WTC11 (cell line): ENCODE results near the gene EBI3. TPM values are rescaled to one million over a fixed set of nuclear protein-coding genes. Genes with fewer than 3 reads are reported as not detected.

Experiments used
- ATAC-seq: fragments of 200-7000 bp; cut with Tn5 transposase; 2 replicates; pipeline ENCODE4 v1.10.0; 2021; ENCODE audit warnings: mild to moderate bottlenecking, moderate library complexity
- CTCF ChIA-PET: fragments of 300-600 bp; sonication (Branson Sonifier 250); formaldehyde crosslinking; loops from one replicate; lab custom pipeline; 2021; ENCODE audit warnings: antibody characterized with exemption; lab: Charles Lee
- POLR2A ChIA-PET: fragments of 350-600 bp; sonication (Branson Sonifier 250); formaldehyde crosslinking; loops from one replicate; lab custom pipeline; 2021; ENCODE audit warnings: antibody characterized with exemption; lab: Charles Lee
- DNase-seq: peaks from one replicate; pipeline ENCODE4 v3.0.0; 2021; ENCODE audit warnings: low spot score
- H3K27ac Mint-ChIP-seq: 2 replicates; pipeline ENCODE4 v1.8.0; 2021; ENCODE audit warnings: mixed read lengths
- H3K27me3 Mint-ChIP-seq: 2 replicates; pipeline ENCODE4 v1.8.0; 2021; ENCODE audit warnings: low read depth, mild to moderate bottlenecking, moderate library complexity, mixed read lengths
- H3K36me3 Mint-ChIP-seq: 2 replicates; pipeline ENCODE4 v1.8.0; 2021; ENCODE audit warnings: mixed read lengths
- H3K4me1 Mint-ChIP-seq: 2 replicates; pipeline ENCODE4 v1.8.0; 2022; ENCODE audit warnings: mixed read lengths
- H3K4me3 Mint-ChIP-seq: 2 replicates; pipeline ENCODE4 v1.8.0; 2021; ENCODE audit warnings: mild to moderate bottlenecking, moderate library complexity, mixed read lengths
- H3K9me3 Mint-ChIP-seq: 2 replicates; pipeline ENCODE4 v1.8.0; 2021; ENCODE audit warnings: mixed read lengths
- ATF1 ChIP-seq: sonication (generic); formaldehyde crosslinking; IDR thresholded peaks from 2 replicates; pipeline ENCODE4 v1.8.1; 2023; ENCODE audit warnings: mild to moderate bottlenecking, moderate library complexity, missing genetic modification reagents
- ATF3 ChIP-seq: sonication (generic); formaldehyde crosslinking; conservative IDR thresholded peaks from 2 replicates; pipeline ENCODE4 v1.8.1; 2022; ENCODE audit warnings: mild to moderate bottlenecking, missing genetic modification reagents
- CDX4 ChIP-seq: fragments of 250-450 bp; sonication (Bioruptor Pico); IDR thresholded peaks from 2 replicates; pipeline ENCODE4 v1.9.0; 2021; ENCODE audit warnings: moderate library complexity, mild to moderate bottlenecking, inconsistent platforms, borderline replicate concordance
- ELF4 ChIP-seq: sonication (generic); formaldehyde crosslinking; IDR thresholded peaks from 2 replicates; pipeline ENCODE4 v1.8.1; 2022; ENCODE audit warnings: low read depth, mild to moderate bottlenecking, moderate library complexity, missing genetic modification reagents
- HMGA2 ChIP-seq: fragments of 250-450 bp; sonication (Bioruptor Pico); IDR thresholded peaks from 2 replicates; pipeline ENCODE4 v1.4.0; 2021; ENCODE audit warnings: mild to moderate bottlenecking, moderate library complexity
- HMGXB4 ChIP-seq: sonication (generic); formaldehyde crosslinking; IDR thresholded peaks from 2 replicates; pipeline ENCODE4 v1.8.1; 2023; ENCODE audit warnings: mild to moderate bottlenecking, moderate library complexity, missing genetic modification reagents
- JUN ChIP-seq: sonication (generic); formaldehyde crosslinking; IDR thresholded peaks from 2 replicates; pipeline ENCODE4 v1.8.0; 2023; ENCODE audit warnings: mild to moderate bottlenecking, missing genetic modification reagents
- MYBL2 ChIP-seq: sonication (generic); formaldehyde crosslinking; IDR thresholded peaks from 2 replicates; pipeline ENCODE4 v1.8.1; 2023; ENCODE audit warnings: mild to moderate bottlenecking, moderate library complexity, missing genetic modification reagents
- OVOL2 ChIP-seq: fragments of 250-450 bp; sonication (Bioruptor Pico); IDR thresholded peaks from 2 replicates; pipeline ENCODE4 v1.9.0; 2021; ENCODE audit warnings: mild to moderate bottlenecking, borderline replicate concordance
- TEAD4 ChIP-seq: sonication (generic); formaldehyde crosslinking; IDR thresholded peaks from 2 replicates; pipeline ENCODE4 v1.8.0; 2022; ENCODE audit warnings: mild to moderate bottlenecking, missing genetic modification reagents
- TP53 ChIP-seq: sonication (generic); formaldehyde crosslinking; IDR thresholded peaks from 2 replicates; pipeline ENCODE4 v1.8.1; 2023; ENCODE audit warnings: mild to moderate bottlenecking, missing genetic modification reagents
- USF1 ChIP-seq: sonication (generic); formaldehyde crosslinking; IDR thresholded peaks from 2 replicates; pipeline ENCODE4 v1.8.0; 2022; ENCODE audit warnings: mild to moderate bottlenecking, missing genetic modification reagents
- ZNF138 ChIP-seq: sonication (generic); formaldehyde crosslinking; conservative IDR thresholded peaks from 2 replicates; pipeline ENCODE4 v1.8.1; 2022; ENCODE audit warnings: mild to moderate bottlenecking, moderate library complexity, missing genetic modification reagents
- ZNF219 ChIP-seq: sonication (generic); formaldehyde crosslinking; IDR thresholded peaks from 2 replicates; pipeline ENCODE4 v1.8.0; 2023; ENCODE audit warnings: missing genetic modification reagents, mild to moderate bottlenecking, borderline replicate concordance
- ZNF232 ChIP-seq: sonication (generic); formaldehyde crosslinking; IDR thresholded peaks from 2 replicates; pipeline ENCODE4 v1.8.0; 2022; ENCODE audit warnings: mild to moderate bottlenecking, missing genetic modification reagents
- ZNF423 ChIP-seq: fragments of 250-450 bp; sonication (Bioruptor Pico); IDR thresholded peaks from 2 replicates; pipeline ENCODE4 v2.1.2; 2022; ENCODE audit warnings: mild to moderate bottlenecking, moderate library complexity
- total RNA-seq: library from RNA; stranded (reverse); gene quantifications from 3 replicates; pipeline ENCODE4 v1.2.3, GENCODE V29; 2021
- TF ChIP-seq, protein P1 (sequence below): sonication (generic); formaldehyde crosslinking; IDR thresholded peaks from 2 replicates; pipeline ENCODE4 v1.8.1; 2023; ENCODE audit warnings: mild to moderate bottlenecking, missing genetic modification reagents
- TF ChIP-seq, protein P2 (sequence below): fragments of 250-450 bp; sonication (Bioruptor Pico); conservative IDR thresholded peaks from 2 replicates; pipeline ENCODE4 v1.9.0; 2021; ENCODE audit warnings: mild to moderate bottlenecking
- TF ChIP-seq, protein P3 (sequence below): sonication (generic); formaldehyde crosslinking; IDR thresholded peaks from 2 replicates; pipeline ENCODE4 v1.8.1; 2022; ENCODE audit warnings: mild to moderate bottlenecking, missing genetic modification reagents, moderate library complexity, borderline replicate concordance

The EBI3 gene
- total RNA-seq, 1 experiment from 2014 or later: 0.81 TPM

DNA sequence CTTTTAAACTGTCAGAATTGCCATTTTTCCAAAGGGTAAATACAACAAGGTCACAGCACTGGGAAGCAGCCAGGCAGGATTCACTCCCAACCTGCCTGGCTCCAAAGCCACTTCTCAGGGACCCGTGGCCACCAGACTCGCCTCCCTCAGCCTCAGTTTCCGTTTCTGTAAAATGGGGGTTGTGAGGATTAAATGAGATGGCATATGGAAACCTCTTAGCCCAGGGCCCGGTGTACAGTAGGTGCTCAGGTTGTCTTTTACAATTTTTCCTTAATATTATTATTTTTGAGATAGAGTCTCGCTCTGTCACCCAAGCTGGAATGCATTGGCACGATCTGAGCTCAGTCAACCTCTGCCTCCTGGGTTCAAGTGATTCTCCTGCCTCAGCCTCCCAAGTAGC lies 27.7 kb downstream of the EBI3 start:
- POLR2A ChIA-PET: no interaction called here
- CTCF ChIA-PET: interaction anchor here (0.6 to 5.9 kb wide), 5 partner anchors 10 to 95 kb away, joined by 3 to 46 read pairs (median 4); partner anchors contain the start of genes STAP2 and YJU2
- TF ChIP-seq USF1 (no peak), JUN (CRISPR knock-in tag) (no peak)
- no peaks in the 10 kb centered on the region for H3K27me3 Mint-ChIP-seq
- no peak for ATAC-seq
- H3K27ac Mint-ChIP-seq: no peak overlapping the region
- H3K36me3 Mint-ChIP-seq: peaks cover 57% of the 10 kb centered on the region
- no peak overlapping the region for H3K4me3 Mint-ChIP-seq
- DNase-seq: no peak
- H3K4me1 Mint-ChIP-seq: no peaks in the 10 kb centered on the region
- peaks cover 13% of the 10 kb centered on the region for H3K9me3 Mint-ChIP-seq

GRCh38 chr19:4258181-4258580 lies 28.9 kb downstream of the EBI3 start:
- peaks cover 13% of the 10 kb centered on the region for H3K9me3 Mint-ChIP-seq
- no peak for DNase-seq
- H3K4me3 Mint-ChIP-seq: no peak overlapping the region
- POLR2A ChIA-PET: no interaction called here
- H3K4me1 Mint-ChIP-seq: no peaks in the 10 kb centered on the region
- H3K36me3 Mint-ChIP-seq: peaks cover 48% of the 10 kb centered on the region
- no peak for ATAC-seq
- TF ChIP-seq ATF3 (no peak), ZNF138 (CRISPR knock-in tag) (no peak), TP53 (CRISPR knock-in tag) (no peak), HMGXB4 (CRISPR knock-in tag) (no peak)
- TF ChIP-seq, protein P1, sequence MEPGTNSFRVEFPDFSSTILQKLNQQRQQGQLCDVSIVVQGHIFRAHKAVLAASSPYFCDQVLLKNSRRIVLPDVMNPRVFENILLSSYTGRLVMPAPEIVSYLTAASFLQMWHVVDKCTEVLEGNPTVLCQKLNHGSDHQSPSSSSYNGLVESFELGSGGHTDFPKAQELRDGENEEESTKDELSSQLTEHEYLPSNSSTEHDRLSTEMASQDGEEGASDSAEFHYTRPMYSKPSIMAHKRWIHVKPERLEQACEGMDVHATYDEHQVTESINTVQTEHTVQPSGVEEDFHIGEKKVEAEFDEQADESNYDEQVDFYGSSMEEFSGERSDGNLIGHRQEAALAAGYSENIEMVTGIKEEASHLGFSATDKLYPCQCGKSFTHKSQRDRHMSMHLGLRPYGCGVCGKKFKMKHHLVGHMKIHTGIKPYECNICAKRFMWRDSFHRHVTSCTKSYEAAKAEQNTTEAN: no peak
- TF ChIP-seq, protein P2, sequence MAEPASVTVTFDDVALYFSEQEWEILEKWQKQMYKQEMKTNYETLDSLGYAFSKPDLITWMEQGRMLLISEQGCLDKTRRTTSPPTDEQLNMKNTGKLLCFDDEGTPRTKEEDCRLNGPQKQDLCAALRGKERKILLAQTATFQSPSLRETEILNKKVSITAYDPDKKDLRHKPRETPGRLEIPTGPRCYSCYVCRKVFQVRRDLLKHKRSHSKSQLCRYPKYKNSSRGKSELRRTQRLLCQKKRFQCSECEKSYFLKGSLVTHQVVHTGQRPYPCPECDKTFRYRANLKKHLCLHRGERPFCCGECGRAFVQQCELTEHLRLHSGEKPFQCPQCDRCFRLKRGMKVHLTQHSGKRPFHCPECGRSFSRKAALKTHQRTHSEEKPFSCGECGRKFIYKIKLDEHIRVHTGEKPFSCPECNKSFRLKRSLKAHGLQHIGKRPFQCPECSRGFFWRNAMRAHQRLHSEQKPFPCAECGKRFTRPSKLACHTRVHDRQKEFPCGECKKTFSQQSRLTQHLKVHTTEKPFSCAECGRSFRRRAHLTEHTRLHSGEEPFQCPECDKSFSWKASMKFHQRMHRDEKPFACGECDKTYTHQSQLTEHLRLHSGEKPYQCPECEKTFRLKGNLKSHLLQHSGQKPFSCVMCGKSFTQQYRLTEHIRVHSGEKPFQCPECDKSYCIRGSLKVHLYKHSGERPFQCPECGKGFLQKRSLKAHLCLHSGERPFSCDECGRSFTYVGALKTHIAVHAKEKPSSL (CRISPR knock-in tag): no peak
- H3K27ac Mint-ChIP-seq: no peak overlapping the region
- H3K27me3 Mint-ChIP-seq: no peaks in the 10 kb centered on the region
- CTCF ChIA-PET: interaction anchor here (1.1 to 5.9 kb wide), 2 partner anchors 9 to 118 kb away, joined by 3 to 46 read pairs; no protein-coding TSS in a partner anchor

DNA sequence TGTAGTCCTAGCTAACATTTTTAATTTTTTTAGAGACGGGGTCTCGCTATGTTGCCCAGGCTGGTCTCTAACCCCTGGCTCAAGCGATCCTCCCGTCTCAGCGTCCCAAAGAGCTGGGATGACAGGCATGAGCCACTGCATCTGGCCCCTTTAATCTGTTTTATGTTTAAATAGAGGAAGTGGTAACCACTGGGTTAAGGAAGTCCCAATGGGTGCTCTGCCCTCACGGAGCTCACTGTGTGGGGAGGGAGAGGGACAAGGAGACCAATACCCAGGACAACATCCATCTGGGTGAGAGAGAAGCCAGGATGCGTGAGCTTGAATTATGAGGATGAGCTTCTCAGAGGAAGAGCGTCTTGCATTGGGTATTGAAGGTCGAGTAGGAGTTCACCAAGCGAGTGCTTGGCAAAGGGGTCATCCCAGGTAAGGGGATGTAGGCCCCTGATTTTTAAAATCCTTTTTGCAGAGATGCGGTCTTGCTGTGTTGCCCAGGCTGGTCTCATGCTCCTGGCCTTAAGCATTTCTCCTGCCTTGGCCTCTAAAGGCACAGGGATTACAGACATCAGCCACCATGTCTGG lies 31.4 kb downstream of the EBI3 start:
- Mint-ChIP-seq H3K36me3 (peaks cover 29% of the 10 kb centered on the region), H3K27me3 (no peaks in the 10 kb centered on the region), H3K4me1 (no peaks in the 10 kb centered on the region), H3K4me3 (no peak overlapping the region), H3K9me3 (peaks cover 8% of the 10 kb centered on the region), H3K27ac (no peak overlapping the region)
- DNase-seq (no peak), ATAC-seq (no peak)
- ChIA-PET CTCF (interaction anchor here (0.5 kb wide), 1 partner anchor 9 kb away, joined by 4 read pairs; no protein-coding TSS in a partner anchor), POLR2A (no interaction called here)
- TF ChIP-seq, protein P3, sequence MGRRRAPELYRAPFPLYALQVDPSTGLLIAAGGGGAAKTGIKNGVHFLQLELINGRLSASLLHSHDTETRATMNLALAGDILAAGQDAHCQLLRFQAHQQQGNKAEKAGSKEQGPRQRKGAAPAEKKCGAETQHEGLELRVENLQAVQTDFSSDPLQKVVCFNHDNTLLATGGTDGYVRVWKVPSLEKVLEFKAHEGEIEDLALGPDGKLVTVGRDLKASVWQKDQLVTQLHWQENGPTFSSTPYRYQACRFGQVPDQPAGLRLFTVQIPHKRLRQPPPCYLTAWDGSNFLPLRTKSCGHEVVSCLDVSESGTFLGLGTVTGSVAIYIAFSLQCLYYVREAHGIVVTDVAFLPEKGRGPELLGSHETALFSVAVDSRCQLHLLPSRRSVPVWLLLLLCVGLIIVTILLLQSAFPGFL (CRISPR knock-in tag): no peak
- TF ChIP-seq ATF1 (CRISPR knock-in tag): no peak
- TF ChIP-seq CDX4 (CRISPR knock-in tag): no peak
- TF ChIP-seq, protein P2 (CRISPR knock-in tag): no peak
- no peak for TF ChIP-seq ZNF423 (CRISPR knock-in tag)
- TF ChIP-seq TEAD4 (CRISPR knock-in tag): no peak
- no peak for TF ChIP-seq HMGA2 (CRISPR knock-in tag)
- TF ChIP-seq ZNF232 (CRISPR knock-in tag): no peak
- TF ChIP-seq USF1: no peak
- no peak for TF ChIP-seq ELF4 (CRISPR knock-in tag)
- no peak for TF ChIP-seq OVOL2 (CRISPR knock-in tag)
- no peak for TF ChIP-seq ZNF219
- no peak for TF ChIP-seq MYBL2 (CRISPR knock-in tag)
